Activated CD4-positive, alpha-beta T cell treated with anti-CD3 and anti-CD28 coated beads, Interleukin-2, amount 10 ng/mL, durations not matched to agents 24 days and 14 days (primary cell): ENCODE results near the gene CHGA. TPM values are rescaled to one million over a fixed set of nuclear protein-coding genes. Genes with fewer than 3 reads are reported as not detected.

Experiments used
- DNase-seq: peaks from one replicate; pipeline ENCODE4 v3.0.0; 2022
- H3K27ac Mint-ChIP-seq: one replicate; pipeline ENCODE4 v1.8.0; 2022; ENCODE audit warnings: mild to moderate bottlenecking, mixed read lengths
- H3K27me3 Mint-ChIP-seq: one replicate; pipeline ENCODE4 v1.8.0; 2022; ENCODE audit warnings: mixed read lengths
- H3K36me3 Mint-ChIP-seq: one replicate; pipeline ENCODE4 v1.8.0; 2022; ENCODE audit warnings: low read depth, mild to moderate bottlenecking, mixed read lengths
- H3K4me1 Mint-ChIP-seq: one replicate; pipeline ENCODE4 v1.8.0; 2021; ENCODE audit warnings: mixed read lengths
- H3K4me3 Mint-ChIP-seq: one replicate; pipeline ENCODE4 v1.8.0; 2022; ENCODE audit warnings: mild to moderate bottlenecking, moderate library complexity, mixed read lengths
- H3K9me3 Mint-ChIP-seq: one replicate; pipeline ENCODE4 v1.8.0; 2021; ENCODE audit warnings: mixed read lengths
- intact Hi-C: fragments of 100-400 bp; cut with micrococcal nuclease; formaldehyde crosslinking; loops from one replicate; pipeline ENCODE4 v1.15.1; 2023
- total RNA-seq: library from RNA; stranded (reverse); gene quantifications from 2 replicates; pipeline ENCODE4 v1.2.3, GENCODE V29; 2022

CHGA gene
- total RNA-seq, 1 donor from 2014 or later: not detected

DNA sequence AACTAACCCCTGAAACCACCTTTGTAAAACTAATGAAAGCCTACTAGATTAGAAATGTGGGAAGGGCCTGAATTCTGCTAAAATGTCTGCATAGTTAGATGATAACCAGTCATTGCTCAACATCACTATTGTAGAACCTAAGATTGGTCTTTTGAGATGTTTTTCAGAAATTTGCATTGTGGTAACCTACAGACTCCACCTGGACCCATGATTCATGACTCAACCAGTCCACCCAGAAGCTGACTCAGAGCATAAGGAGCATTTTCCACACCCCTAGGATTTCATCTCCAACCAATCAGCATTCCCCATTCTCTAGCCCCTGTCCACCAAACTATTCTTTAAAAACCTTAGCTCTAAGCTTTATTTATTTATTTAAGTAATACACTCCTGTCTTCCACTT, 30.4 kb upstream of the CHGA start:
- Mint-ChIP-seq H3K4me1 (no peaks in the 10 kb centered on the region), H3K9me3 (peaks cover 12% of the 10 kb centered on the region), H3K27ac (no peak overlapping the region), H3K27me3 (no peaks in the 10 kb centered on the region), H3K4me3 (no peak overlapping the region), H3K36me3 (no peaks in the 10 kb centered on the region)
- no peak for DNase-seq
- intact Hi-C loops: no loop called here

DNA sequence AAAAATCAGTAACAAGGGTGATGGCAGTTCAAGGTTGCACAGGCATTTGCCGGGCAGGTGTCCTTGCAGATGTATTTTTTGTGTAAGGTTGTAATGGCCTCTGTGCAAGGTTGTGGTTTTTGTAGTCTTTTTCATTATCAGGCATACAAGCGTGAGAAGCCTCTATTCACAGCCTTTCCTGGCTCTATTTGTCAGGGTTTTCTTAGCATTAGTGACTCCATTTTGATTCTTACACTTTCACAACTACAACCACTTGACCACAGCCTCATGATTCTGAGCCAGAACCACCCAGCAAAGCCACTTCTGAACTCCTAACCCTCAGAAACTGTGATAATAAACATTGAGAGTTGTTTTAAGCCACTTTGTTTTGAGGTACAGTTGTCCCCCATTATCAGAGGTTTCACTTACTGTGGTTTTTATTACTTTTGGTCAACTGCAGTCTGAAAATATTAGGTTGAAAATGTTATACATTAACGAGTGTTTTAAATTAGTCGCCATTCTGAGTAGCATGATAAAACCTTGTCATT, 27.5 kb upstream of the CHGA start:
- no peak for DNase-seq
- Mint-ChIP-seq H3K9me3 (peaks cover 6% of the 10 kb centered on the region), H3K36me3 (no peaks in the 10 kb centered on the region), H3K27ac (no peak overlapping the region), H3K4me1 (peaks cover 12% of the 10 kb centered on the region), H3K4me3 (no peak overlapping the region), H3K27me3 (no peaks in the 10 kb centered on the region)
- intact Hi-C loops: no loop called here

DNA sequence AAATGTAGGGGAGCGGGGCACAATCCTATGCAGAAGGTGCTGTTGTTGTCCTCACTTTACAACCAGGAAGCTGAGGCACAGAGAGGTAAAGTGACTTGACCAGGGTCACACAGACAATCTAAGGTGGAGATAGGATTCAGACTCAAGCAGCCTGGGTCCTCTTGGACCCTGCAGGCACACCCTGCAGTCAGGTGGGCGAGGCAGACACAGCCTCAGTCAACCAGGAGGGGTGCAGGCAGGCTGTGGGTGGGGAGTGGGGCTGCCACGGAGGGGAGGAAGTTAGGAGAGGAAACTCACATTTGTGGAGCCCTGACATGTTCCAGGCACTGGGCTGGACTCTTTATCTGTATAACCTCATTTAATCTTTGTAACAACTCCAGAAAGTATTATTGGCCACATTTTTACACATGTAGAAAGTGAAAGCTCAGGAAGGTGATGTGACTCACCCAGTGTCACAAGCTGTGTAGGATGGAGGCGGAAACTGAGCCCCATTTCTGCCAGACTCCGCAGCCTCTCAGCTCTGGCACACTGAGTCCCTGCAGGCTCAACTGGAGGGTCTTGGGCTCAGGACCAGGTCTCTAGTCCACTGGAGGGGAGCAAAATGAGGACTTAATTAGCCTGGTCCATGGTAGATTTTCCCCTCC, 24.9 kb upstream of the CHGA start:
- H3K4me1 Mint-ChIP-seq: peaks cover 16% of the 10 kb centered on the region
- peak overlapping the region; percentile 63 for H3K4me3 Mint-ChIP-seq
- H3K9me3 Mint-ChIP-seq: peaks cover 6% of the 10 kb centered on the region
- no peaks in the 10 kb centered on the region for H3K36me3 Mint-ChIP-seq
- intact Hi-C loops: no loop called here
- peak; percentile 77 for DNase-seq
- peaks cover 10% of the 10 kb centered on the region for H3K27me3 Mint-ChIP-seq
- peak overlapping the region; percentile 71 for H3K27ac Mint-ChIP-seq

DNA sequence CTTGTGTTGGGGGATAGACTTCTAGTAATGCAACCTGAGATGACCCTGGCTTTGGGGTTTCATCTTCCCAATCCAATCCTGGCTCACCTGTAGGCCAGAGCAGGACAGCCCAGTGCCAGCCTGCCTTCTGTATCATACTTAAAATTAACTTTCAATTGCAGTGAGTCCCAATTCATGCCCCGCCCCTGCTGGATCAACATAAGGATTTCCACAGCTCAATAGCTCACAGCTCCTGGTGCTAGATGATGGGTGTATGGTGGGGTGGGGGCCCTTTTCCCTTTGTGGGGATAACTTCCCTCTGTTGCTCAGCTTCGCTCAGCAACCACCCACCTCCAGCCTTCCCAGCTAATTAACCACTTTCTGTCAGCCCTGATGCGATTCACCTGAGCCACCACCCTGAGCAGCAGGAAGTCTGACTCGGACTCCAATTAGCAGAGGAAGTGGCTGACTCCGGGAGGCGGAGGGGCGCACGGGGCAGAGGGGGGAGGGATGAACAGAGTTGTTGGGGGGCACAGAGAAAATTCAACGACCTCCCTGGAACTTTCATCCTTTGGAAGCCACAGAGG, 24.3 kb upstream of the CHGA start:
- H3K36me3 Mint-ChIP-seq: no peaks in the 10 kb centered on the region
- H3K4me1 Mint-ChIP-seq: peaks cover 21% of the 10 kb centered on the region
- no peak overlapping the region for H3K27ac Mint-ChIP-seq
- intact Hi-C loops: no loop called here
- peaks cover 10% of the 10 kb centered on the region for H3K27me3 Mint-ChIP-seq
- peaks cover 2% of the 10 kb centered on the region for H3K9me3 Mint-ChIP-seq
- peak; percentile 59 for DNase-seq
- H3K4me3 Mint-ChIP-seq: peak overlapping the region; percentile 63

DNA sequence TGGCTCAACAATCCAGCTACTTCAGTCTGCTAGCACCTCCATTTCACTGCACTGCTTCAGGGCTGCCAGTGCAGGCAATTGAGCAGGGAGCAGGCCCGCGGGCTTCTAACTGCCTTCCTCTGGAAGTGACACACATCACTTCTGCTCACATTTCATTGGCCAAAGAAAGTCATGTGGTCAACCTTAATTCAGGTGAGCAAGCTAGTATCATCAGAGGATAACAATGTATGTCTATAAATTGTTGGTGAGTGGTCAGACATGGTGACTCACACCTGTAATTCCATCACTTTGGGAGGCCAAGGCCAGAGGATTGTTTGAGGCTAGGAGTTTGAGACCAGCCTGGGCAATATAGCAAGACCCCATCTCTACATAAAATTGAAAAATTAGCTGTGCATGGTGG, 22.3 kb upstream of the CHGA start:
- Mint-ChIP-seq H3K4me3 (no peak overlapping the region), H3K36me3 (no peaks in the 10 kb centered on the region), H3K27me3 (peaks cover 10% of the 10 kb centered on the region), H3K27ac (no peak overlapping the region), H3K4me1 (peaks cover 21% of the 10 kb centered on the region), H3K9me3 (no peaks in the 10 kb centered on the region)
- DNase-seq: no peak
- intact Hi-C loops: no loop called here

DNA sequence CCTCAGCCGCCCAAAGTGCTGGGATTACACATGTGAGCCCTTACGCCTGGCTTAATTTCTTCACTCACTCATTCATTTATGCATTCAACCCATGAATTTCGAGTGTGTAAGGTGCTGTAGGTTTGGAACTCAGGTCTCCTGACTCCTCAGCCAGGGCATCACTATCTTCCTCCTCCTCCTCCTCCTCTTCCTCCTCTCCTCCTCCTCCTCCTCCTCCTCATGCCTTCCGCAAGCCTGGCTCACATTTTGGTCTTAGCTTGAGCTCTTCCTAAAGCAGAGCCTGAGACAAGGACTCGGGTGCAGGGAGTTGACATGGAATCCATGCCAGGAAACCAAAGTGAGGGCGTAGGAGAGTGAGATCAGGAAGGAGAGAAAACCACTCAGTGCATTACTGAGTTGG, 20.8 kb upstream of the CHGA start:
- H3K27me3 Mint-ChIP-seq: peaks cover 10% of the 10 kb centered on the region
- intact Hi-C loops: no loop called here
- no peaks in the 10 kb centered on the region for H3K36me3 Mint-ChIP-seq
- no peak overlapping the region for H3K4me3 Mint-ChIP-seq
- no peaks in the 10 kb centered on the region for H3K9me3 Mint-ChIP-seq
- peaks cover 21% of the 10 kb centered on the region for H3K4me1 Mint-ChIP-seq
- DNase-seq: no peak
- no peak overlapping the region for H3K27ac Mint-ChIP-seq

DNA sequence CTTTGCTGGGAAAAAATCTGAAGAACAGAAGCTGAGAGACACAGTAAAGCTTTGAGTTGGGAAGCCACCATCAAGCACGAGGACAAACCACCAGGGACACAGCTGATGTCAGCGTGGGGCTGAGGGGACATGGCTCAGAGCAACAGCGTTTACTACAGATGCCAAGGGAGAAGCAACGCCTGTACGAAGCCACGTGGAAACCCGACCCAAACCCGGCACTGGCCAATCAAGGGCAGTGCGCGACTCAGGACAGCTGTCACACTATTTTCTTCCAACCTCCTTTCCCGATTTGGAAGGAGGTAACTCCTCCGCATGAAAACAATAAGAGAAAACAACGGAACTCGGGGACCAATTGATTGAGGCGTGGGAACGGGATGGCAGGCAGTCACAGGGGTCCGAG, 20.2 kb upstream of the CHGA start:
- intact Hi-C loops: no loop called here
- H3K4me1 Mint-ChIP-seq: peaks cover 21% of the 10 kb centered on the region
- no peaks in the 10 kb centered on the region for H3K36me3 Mint-ChIP-seq
- no peak overlapping the region for H3K27ac Mint-ChIP-seq
- no peaks in the 10 kb centered on the region for H3K9me3 Mint-ChIP-seq
- no peak for DNase-seq
- peaks cover 12% of the 10 kb centered on the region for H3K27me3 Mint-ChIP-seq
- no peak overlapping the region for H3K4me3 Mint-ChIP-seq

DNA sequence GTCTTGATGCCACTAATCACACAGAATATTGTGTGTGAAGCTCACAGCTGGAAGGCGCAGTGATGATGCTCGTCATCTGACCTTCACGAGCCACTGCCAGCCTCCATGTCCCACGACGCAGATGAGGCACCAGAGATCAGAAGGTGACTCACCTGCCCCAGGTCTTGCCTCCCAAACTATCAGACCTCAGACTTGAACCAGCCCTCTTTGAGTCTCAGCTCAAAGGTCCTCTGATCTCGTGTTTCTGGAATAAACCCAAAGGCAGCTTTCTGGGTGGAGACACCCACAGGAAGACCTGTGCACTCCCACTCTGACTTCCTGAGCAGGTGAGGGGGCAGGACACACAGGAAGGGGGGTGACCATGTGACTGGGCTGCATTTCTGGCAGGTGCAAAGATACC, 19.6 kb upstream of the CHGA start:
- peaks cover 14% of the 10 kb centered on the region for H3K4me1 Mint-ChIP-seq

DNA sequence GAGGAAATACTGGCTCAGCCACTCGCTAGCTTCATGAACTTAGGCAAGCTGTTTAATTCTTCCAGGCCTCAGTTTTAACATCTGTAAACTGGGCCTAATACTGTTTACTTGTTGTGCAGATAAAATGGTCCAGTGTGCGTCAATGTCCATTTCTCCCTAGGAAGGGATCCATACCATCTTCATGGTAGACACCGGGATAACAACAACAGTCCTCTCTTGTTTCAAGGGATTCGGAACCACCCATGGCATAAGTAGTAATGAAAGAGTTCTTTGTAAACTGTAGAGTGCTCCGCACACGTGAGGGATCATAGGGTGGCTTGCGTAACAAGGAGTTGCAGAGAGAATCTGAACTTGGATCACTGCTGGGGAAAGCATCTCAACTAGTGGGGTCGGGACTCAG, 17.3 kb upstream of the CHGA start:
- DNase-seq: no peak
- Mint-ChIP-seq H3K9me3 (no peaks in the 10 kb centered on the region), H3K27ac (no peak overlapping the region), H3K4me3 (no peak overlapping the region), H3K36me3 (no peaks in the 10 kb centered on the region), H3K27me3 (peaks cover 12% of the 10 kb centered on the region), H3K4me1 (peaks cover 9% of the 10 kb centered on the region)
- intact Hi-C loops: no loop called here

More for the DNA sequence above, 19.6 kb upstream of the CHGA start:
- no peaks in the 10 kb centered on the region for H3K9me3 Mint-ChIP-seq
- no peak for DNase-seq
- H3K27me3 Mint-ChIP-seq: peaks cover 12% of the 10 kb centered on the region
- no peak overlapping the region for H3K27ac Mint-ChIP-seq
- intact Hi-C loops: no loop called here
- H3K36me3 Mint-ChIP-seq: no peaks in the 10 kb centered on the region
- no peak overlapping the region for H3K4me3 Mint-ChIP-seq

DNA sequence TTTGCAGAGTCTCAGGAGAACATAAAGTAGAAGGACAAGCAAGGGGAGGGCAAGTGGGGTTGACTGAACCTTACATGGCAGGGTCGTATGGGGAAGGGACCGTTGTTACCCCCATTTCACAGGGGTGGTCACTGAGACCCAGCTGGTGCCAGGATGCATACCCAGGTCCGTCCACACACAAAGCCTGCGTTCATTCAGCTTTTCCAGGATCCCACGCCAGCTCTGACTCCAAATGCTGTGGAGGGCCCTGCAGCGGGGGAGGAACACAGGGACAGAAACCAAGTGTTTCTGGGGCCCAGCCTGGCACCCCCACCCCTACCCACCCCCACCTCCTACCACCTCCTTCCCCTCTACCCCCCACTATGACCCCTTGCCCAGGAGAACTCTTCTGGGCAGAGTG, 16.5 kb upstream of the CHGA start:
- H3K4me3 Mint-ChIP-seq: no peak overlapping the region
- H3K36me3 Mint-ChIP-seq: no peaks in the 10 kb centered on the region
- no peak overlapping the region for H3K27ac Mint-ChIP-seq
- peaks cover 12% of the 10 kb centered on the region for H3K27me3 Mint-ChIP-seq
- intact Hi-C loops: no loop called here
- no peaks in the 10 kb centered on the region for H3K9me3 Mint-ChIP-seq
- DNase-seq: no peak
- H3K4me1 Mint-ChIP-seq: peaks cover 9% of the 10 kb centered on the region

DNA sequence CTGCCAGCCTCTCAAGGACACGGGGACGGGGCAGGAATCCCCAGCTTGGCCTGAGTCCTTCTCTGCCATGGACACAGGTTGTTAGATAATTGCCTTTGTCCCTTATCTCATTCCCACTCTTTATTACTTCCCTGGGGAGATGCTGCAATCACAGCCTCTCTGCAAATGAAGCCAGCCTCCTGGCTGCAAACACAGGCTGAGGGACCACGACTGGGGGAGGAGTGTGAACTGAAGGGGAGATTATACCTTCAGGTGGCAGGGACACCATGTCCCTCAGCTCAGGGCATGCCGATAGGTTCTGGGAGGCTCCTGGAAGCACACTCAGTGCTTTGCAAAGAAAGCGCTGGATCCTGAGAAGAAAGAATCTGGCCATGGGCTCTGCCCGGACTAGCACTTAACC, 16.1 kb upstream of the CHGA start:
- no peak overlapping the region for H3K27ac Mint-ChIP-seq
- H3K4me1 Mint-ChIP-seq: peaks cover 9% of the 10 kb centered on the region
- H3K27me3 Mint-ChIP-seq: peaks cover 12% of the 10 kb centered on the region
- no peak overlapping the region for H3K4me3 Mint-ChIP-seq
- no peaks in the 10 kb centered on the region for H3K9me3 Mint-ChIP-seq
- intact Hi-C loops: no loop called here
- DNase-seq: no peak
- H3K36me3 Mint-ChIP-seq: no peaks in the 10 kb centered on the region

DNA sequence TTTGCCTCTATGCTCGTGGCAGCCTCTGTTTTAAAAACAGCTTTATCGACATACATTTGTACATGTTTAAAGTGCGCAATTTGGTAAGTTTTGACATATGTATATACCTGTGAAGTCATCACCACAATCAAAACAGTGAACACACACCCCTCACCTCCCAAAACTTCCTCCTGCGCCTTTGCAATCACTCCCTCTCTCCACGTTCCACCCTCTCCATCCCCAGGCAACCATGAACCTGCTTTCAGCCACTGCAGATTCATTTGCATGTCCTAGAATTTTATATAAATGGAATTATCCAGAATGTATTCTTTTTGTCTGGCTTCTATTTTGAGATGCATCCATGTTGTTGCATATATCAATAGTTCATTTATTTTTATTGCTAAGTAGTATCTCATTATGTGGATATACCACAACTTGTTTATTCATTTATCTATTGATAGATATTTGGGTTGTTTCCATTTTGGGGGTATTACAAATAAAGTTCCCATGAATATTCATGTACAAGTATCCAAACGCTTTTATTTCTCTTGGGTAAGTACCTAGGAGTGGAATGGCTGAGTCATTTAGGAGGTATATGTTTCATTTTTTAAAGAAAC, 15.5 kb upstream of the CHGA start:
- Mint-ChIP-seq H3K27me3 (peaks cover 8% of the 10 kb centered on the region), H3K36me3 (no peaks in the 10 kb centered on the region), H3K27ac (no peak overlapping the region), H3K4me3 (no peak overlapping the region), H3K4me1 (peaks cover 9% of the 10 kb centered on the region), H3K9me3 (no peaks in the 10 kb centered on the region)
- DNase-seq: no peak
- intact Hi-C loops: no loop called here

DNA sequence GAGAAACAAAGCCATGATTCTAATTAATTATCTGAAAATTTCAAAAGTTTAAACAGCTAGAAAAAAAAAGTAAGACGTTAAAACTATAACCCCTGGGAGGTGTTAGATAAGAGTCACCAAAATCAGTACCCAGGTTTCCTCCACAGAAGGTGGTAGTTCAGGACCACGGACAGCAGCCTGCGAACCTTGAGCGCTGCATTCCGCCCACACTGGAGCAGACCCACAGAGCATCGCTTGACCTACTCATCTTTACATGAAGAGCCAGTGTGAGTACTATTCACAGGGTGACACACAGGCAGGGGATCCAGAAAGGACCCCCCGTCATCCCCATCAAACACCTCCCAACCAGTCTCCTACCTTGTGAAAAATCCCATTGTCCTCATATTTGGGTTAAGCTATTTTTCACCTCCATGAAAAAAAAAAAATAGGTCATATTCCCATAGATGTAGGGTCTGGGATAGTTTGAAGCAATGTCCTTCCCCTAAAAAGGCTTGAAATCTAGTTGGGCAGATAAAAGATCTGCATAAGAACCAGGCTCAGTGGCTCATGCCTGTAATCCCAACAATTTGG, 8.8 kb upstream of the CHGA start:
- Mint-ChIP-seq H3K27me3 (no peaks in the 10 kb centered on the region), H3K9me3 (no peaks in the 10 kb centered on the region), H3K4me3 (no peak overlapping the region), H3K4me1 (no peaks in the 10 kb centered on the region), H3K27ac (no peak overlapping the region), H3K36me3 (no peaks in the 10 kb centered on the region)
- DNase-seq: peak; percentile 86
- intact Hi-C loops: no loop called here

DNA sequence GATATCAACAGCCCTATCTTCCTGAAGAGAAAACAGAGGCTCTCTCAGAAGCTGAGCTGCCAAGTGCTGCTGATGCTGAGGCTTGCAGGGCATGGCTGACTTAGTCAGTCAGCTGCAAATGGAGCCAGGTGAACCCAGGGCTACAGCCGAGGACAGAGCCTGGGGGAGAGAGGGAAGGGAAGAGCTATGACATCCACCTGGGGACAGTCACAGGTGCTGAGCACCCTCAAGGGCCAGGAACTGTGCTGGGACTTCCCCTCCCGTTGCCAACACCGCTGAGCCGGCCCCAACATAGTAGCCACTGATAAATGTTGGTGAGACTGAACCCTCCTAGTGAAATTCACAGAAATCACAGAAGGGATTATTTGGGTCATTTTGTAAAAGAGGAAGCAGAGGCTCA, 6.7 kb upstream of the CHGA start:
- no peaks in the 10 kb centered on the region for H3K36me3 Mint-ChIP-seq
- H3K9me3 Mint-ChIP-seq: no peaks in the 10 kb centered on the region
- no peak overlapping the region for H3K4me3 Mint-ChIP-seq
- no peak for DNase-seq
- no peak overlapping the region for H3K27ac Mint-ChIP-seq
- H3K4me1 Mint-ChIP-seq: no peaks in the 10 kb centered on the region
- intact Hi-C loops: no loop called here
- no peaks in the 10 kb centered on the region for H3K27me3 Mint-ChIP-seq
